Endothelial cell of umbilical vein (primary cell): Measurements from ENCODE around the gene ACSF3. TPM values are rescaled to one million over a fixed set of nuclear protein-coding genes. Genes with fewer than 3 reads are reported as not detected.

ENCODE experiments used
- BruUV-seq: library from RNA; stranded (reverse); fragments of 400-500 nt; replicated peaks from 2 replicates; lab custom pipeline; 2021; lab: Mats Ljungman, UMichigan
- CTCF ChIA-PET: fragments of 300-600, 350-600 bp; sonication (Branson Sonifier 250); formaldehyde crosslinking; loops from one replicate; lab custom pipeline; 2021; ENCODE audit warnings: antibody characterized with exemption, inconsistent platforms; lab: Charles Lee
- POLR2A ChIA-PET: fragments of 300-600, 350-600 bp; sonication (Branson Sonifier 250); formaldehyde crosslinking; loops from one replicate; lab custom pipeline; 2021; ENCODE audit warnings: antibody characterized with exemption, inconsistent platforms; lab: Charles Lee
- DNase-seq: peaks from one replicate; pipeline ENCODE4 v3.0.0-alpha.2; 2011; ENCODE audit warnings: low read depth, low spot score
- FAIRE-seq: peaks from 2 replicates; lab custom pipeline; 2011; peaks lifted over from hg19 to GRCh38; lab: Jason Lieb, UNC
- H2AFZ ChIP-seq: 2 replicates; pipeline ENCODE4 v1.6.0; 2012; ENCODE audit warnings: low read depth, low read length, control low read depth, inconsistent platforms
- H3K27ac ChIP-seq: 2 replicates; pipeline ENCODE4 v1.5.1; 2011; ENCODE audit warnings: low read depth, mild to moderate bottlenecking, control low read depth, low read length, moderate library complexity; ENCODE audit not compliant: insufficient read depth
- H3K27me3 ChIP-seq, 2 experiments: 2 replicates each; pipeline versions ENCODE4 v1.6.0 to v1.6.1; 2011; ENCODE audit warnings: low read length in 2 of 2, mixed read lengths in 1 of 2; ENCODE audit not compliant: control insufficient read depth in 2 of 2, insufficient read depth in 2 of 2
- H3K36me3 ChIP-seq, 2 experiments: 2 replicates in 1 of 2; 3 replicates in 1 of 2; pipeline ENCODE4 v1.5.1; 2011; ENCODE audit warnings: low read length in 2 of 2, mild to moderate bottlenecking in 1 of 2, moderate library complexity in 1 of 2; ENCODE audit not compliant: control insufficient read depth in 2 of 2, insufficient read depth in 2 of 2; ENCODE audit errors: extremely low read depth in 1 of 2
- H3K4me1 ChIP-seq: 3 replicates; pipeline ENCODE4 v1.5.1; 2011; ENCODE audit warnings: mild to moderate bottlenecking, low read length; ENCODE audit not compliant: control insufficient read depth, insufficient read depth; ENCODE audit errors: extremely low read depth
- H3K4me2 ChIP-seq: 2 replicates; pipeline ENCODE4 v1.6.1; 2011; ENCODE audit warnings: low read length, control low read depth, mixed read lengths; ENCODE audit not compliant: insufficient read depth
- H3K4me3 ChIP-seq, 3 experiments: fragments of 200-600 bp in 1 of 3; sonication (generic), shearing (Covaris generic) in 1 of 3; replicated peaks in 1 of 3; 2 replicates each; pipeline ENCODE4 v1.5.1; 2011 to 2016; ENCODE audit warnings: control low read depth in 3 of 3, low read length in 3 of 3, mild to moderate bottlenecking in 2 of 3, inconsistent platforms in 1 of 3, low read depth in 1 of 3, moderate library complexity in 1 of 3; ENCODE audit not compliant: insufficient read depth in 1 of 3
- H3K79me2 ChIP-seq: 2 replicates; pipeline ENCODE4 v1.6.0; 2012; ENCODE audit warnings: low read length, inconsistent platforms; ENCODE audit not compliant: control insufficient read depth, insufficient read depth
- H3K9ac ChIP-seq: replicated peaks from 2 replicates; pipeline ENCODE3; 2011; ENCODE audit warnings: low read length, control low read depth; ENCODE audit not compliant: insufficient read depth; ENCODE audit errors: extremely low read depth
- H3K9me1 ChIP-seq: replicated peaks from 3 replicates; pipeline ENCODE4 v1.6.0; 2011; ENCODE audit warnings: mild to moderate bottlenecking, low read length; ENCODE audit not compliant: control insufficient read depth, insufficient read depth; ENCODE audit errors: extremely low read depth
- H3K9me3 ChIP-seq: replicated peaks from 2 replicates; pipeline ENCODE4 v1.5.1; 2012; ENCODE audit warnings: low read length, inconsistent platforms; ENCODE audit not compliant: control insufficient read depth, insufficient read depth
- H4K20me1 ChIP-seq: replicated peaks from 2 replicates; pipeline ENCODE3; 2011; ENCODE audit warnings: mild to moderate bottlenecking, low read length; ENCODE audit not compliant: control insufficient read depth, insufficient read depth; ENCODE audit errors: extremely low read depth
- EZH2 ChIP-seq: IDR thresholded peaks from 2 replicates; pipeline ENCODE4 v1.6.1; 2012; ENCODE audit warnings: borderline replicate concordance, low read depth, mild to moderate bottlenecking, moderate library complexity, low read length, inconsistent platforms; ENCODE audit not compliant: severe bottlenecking
- FOS ChIP-seq: IDR thresholded peaks from 2 replicates; pipeline ENCODE4 v1.6.1; 2011; ENCODE audit warnings: mild to moderate bottlenecking, low read length, moderate library complexity, borderline replicate concordance; ENCODE audit not compliant: insufficient read depth
- GATA2 ChIP-seq: IDR thresholded peaks from 2 replicates; pipeline ENCODE4 v1.7.0; 2011; ENCODE audit warnings: low read depth, mild to moderate bottlenecking, moderate library complexity, mixed read lengths, low read length; ENCODE audit not compliant: insufficient read length, insufficient read depth
- JUN ChIP-seq: IDR thresholded peaks from 2 replicates; pipeline ENCODE4 v1.6.1; 2011; ENCODE audit warnings: borderline replicate concordance, low read depth; ENCODE audit not compliant: insufficient read length, insufficient read depth
- MYC ChIP-seq: IDR thresholded peaks from one replicate; pipeline ENCODE4 v1.6.1; 2011; ENCODE audit warnings: mild to moderate bottlenecking, low read depth, low read length
- POLR2A ChIP-seq: IDR thresholded peaks from 2 replicates; pipeline ENCODE4 v1.6.1; 2012; ENCODE audit warnings: low read depth, mild to moderate bottlenecking, control low read depth, low read length
- POLR2AphosphoS5 ChIP-seq: IDR thresholded peaks from 2 replicates; pipeline ENCODE4 v1.6.1; 2012; ENCODE audit warnings: low read depth, mild to moderate bottlenecking, control low read depth, low read length, moderate library complexity; ENCODE audit not compliant: insufficient read depth
- dilution Hi-C: fragments of 300-500 bp; cut with MboI; formaldehyde crosslinking; loops from one replicate; pipeline ENCODE4 v1.15.0; 2019; ENCODE audit warnings: low sequenced_read_pairs; ENCODE audit not compliant: extremely low pct_ligation_motif_present
- intact Hi-C: fragments of 100-400 bp; cut with micrococcal nuclease; formaldehyde crosslinking; loops from one replicate; pipeline ENCODE4 v1.10.0; 2022
- polyA plus RNA-seq, 4 experiments: library from polyadenylated mRNA; depleted of rRNA in 3 of 4; stranded (reverse) in 3 of 4; unstranded in 1 of 4; fragments of >200 nt; gene quantifications; 2 replicates each; pipeline versions ENCODE4 v1.2.1 to v1.2.3, GENCODE V29; 2011 to 2012; ENCODE audit warnings: missing spikeins in 1 of 4
- total RNA-seq: library from RNA; stranded (reverse); gene quantifications from 2 replicates; pipeline ENCODE4 v1.2.3, GENCODE V29; 2021
- TF ChIP-seq, protein P1 (sequence below): IDR thresholded peaks from 2 replicates; pipeline ENCODE4 v1.6.1; 2011; ENCODE audit not compliant: insufficient read depth, insufficient read length
- TF ChIP-seq, protein P2 (sequence below), 2 donors: IDR thresholded peaks; 1 replicate in 1 of 2; 2 replicates in 1 of 2; pipeline ENCODE4 v1.5.1; 2011; ENCODE audit warnings: low read length in 2 of 2, mild to moderate bottlenecking in 2 of 2, moderate library complexity in 2 of 2, control low read depth in 1 of 2, inconsistent platforms in 1 of 2, low read depth in 1 of 2; ENCODE audit not compliant: insufficient read depth in 1 of 2; ENCODE audit errors: extremely low read depth in 1 of 2

The ACSF3 gene
- total and polyA plus RNA-seq, 2 donors (not counting 3 experiments of a cell fraction or from before 2014, with no cell fraction given), result 18.6 to 33.2 TPM

DNA sequence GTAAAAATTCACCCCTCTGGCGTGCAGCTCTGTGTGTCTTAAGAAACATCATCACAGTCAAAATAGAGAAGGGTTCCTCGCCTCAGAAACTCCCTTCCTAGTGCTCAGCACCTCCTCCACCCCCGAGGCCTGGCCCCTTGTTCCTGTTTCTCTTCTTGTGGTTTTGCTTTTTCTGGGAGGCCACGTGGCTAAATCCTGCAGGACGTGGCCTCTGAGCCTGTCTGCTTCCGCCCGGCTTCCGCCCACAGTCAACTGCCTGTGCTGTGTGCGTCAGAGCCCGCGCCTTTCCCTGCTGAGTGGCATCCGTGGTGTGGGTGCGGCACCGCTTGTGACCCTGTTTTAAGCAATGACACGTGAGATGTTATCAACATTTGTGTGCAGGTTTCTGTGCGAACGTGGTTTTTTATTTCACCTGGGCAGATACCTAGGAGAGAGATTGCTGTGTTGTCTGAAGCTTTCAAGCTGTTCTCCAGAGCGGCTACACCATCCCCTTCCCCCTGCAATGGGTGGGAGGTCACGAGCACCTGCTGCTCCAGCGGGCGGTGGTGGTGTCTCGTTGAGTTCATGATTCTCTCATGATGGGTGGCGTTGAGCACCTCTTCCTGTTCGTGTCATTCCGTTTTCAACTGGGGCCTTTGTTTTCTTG, 21.7 kb downstream of the ACSF3 start:
- FAIRE-seq, result no peak
- BruUV-seq, result no TSS peak
- H3K27me3 ChIP-seq, result no peaks in the 10 kb centered on the region
- H3K4me3 ChIP-seq, result no peak overlapping the region
- no peaks in the 10 kb centered on the region for H3K9me3 ChIP-seq
- dilution Hi-C loops (no loop called here), intact Hi-C loops (no loop called here)
- no peaks in the 10 kb centered on the region for H3K4me1 ChIP-seq
- TF ChIP-seq, protein P1, sequence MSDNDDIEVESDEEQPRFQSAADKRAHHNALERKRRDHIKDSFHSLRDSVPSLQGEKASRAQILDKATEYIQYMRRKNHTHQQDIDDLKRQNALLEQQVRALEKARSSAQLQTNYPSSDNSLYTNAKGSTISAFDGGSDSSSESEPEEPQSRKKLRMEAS, result peak; percentile 64
- TF ChIP-seq FOS, result no peak
- no peak overlapping the region for H3K4me2 ChIP-seq
- DNase-seq, result peak; percentile 37
- H3K9ac ChIP-seq, result no peak overlapping the region
- POLR2A ChIA-PET, result no interaction called here
- CTCF ChIA-PET, result no interaction called here
- H4K20me1 ChIP-seq, result no peaks in the 10 kb centered on the region
- peaks cover 0 to 32% of the 10 kb centered on the region in 2 experiments for H3K36me3 ChIP-seq
- no peak overlapping the region for H2AFZ ChIP-seq
- no peaks in the 10 kb centered on the region for H3K9me1 ChIP-seq
- H3K27ac ChIP-seq, result peak overlapping the region; percentile 3
- no peaks in the 10 kb centered on the region for H3K79me2 ChIP-seq

DNA sequence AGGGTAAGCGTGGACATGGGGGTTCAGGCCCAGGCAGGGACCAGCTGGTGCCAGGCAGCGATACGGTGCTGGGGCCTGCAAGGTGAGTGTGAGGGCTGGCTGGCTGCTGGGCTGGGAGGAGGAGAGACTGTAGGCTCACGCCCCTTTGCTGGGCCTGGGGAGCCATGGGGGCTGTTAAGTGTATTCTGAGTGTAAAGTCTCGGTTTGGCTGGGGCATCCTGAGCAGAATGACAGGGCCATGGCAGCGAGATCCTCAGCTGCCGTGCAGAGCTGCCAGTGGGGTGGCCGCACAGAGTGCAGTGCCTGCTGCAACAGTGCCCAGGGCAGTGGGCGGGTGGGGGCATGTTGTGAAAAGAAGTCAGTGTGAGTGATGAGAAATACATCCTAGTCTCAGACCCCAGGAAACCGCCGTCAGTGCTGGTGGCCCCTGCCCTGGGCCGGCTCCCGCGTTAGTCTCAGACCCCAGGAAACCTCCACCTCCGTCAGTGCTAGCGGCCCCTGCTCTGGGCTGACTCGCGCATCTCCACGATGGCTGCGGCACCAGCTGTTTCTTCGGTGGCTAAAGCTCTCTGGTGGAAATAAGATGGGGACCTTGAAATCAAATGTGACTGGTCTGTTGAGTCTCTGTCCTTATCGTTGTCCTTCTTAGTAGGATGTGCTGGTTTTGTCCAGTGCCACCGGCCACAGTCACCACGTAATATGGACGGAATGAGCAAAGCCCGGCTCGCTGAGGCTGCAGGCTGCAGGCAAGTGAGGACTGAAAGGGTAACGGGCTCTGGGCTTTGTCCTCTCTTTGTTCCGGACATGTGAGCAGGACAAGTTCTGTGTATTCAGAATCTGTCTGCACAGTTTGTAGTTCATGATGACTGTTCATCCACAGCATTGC, 22.9 kb downstream of the ACSF3 start:
- H3K4me3 ChIP-seq, result no peak overlapping the region
- intact Hi-C loops (no loop called here), dilution Hi-C loops (no loop called here)
- TF ChIP-seq, protein P1, result no peak
- TF ChIP-seq GATA2 (no peak), EZH2 (no peak), POLR2AphosphoS5 (no peak), MYC (no peak), POLR2A (no peak), JUN (no peak), FOS (no peak)
- TF ChIP-seq, protein P2, sequence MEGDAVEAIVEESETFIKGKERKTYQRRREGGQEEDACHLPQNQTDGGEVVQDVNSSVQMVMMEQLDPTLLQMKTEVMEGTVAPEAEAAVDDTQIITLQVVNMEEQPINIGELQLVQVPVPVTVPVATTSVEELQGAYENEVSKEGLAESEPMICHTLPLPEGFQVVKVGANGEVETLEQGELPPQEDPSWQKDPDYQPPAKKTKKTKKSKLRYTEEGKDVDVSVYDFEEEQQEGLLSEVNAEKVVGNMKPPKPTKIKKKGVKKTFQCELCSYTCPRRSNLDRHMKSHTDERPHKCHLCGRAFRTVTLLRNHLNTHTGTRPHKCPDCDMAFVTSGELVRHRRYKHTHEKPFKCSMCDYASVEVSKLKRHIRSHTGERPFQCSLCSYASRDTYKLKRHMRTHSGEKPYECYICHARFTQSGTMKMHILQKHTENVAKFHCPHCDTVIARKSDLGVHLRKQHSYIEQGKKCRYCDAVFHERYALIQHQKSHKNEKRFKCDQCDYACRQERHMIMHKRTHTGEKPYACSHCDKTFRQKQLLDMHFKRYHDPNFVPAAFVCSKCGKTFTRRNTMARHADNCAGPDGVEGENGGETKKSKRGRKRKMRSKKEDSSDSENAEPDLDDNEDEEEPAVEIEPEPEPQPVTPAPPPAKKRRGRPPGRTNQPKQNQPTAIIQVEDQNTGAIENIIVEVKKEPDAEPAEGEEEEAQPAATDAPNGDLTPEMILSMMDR (IDR thresholded peaks at IDR 0.05; ENCODE audit: extremely low read depth in 1 of 2, insufficient read depth in 1 of 2, low read depth in 1 of 2, low read length in 2 of 2), result no peak
- no peaks in the 10 kb centered on the region for H3K9me3 ChIP-seq
- FAIRE-seq (no peak), DNase-seq (no peak)
- no peaks in the 10 kb centered on the region for H4K20me1 ChIP-seq
- H3K27ac ChIP-seq, result no peak overlapping the region
- no peaks in the 10 kb centered on the region for H3K79me2 ChIP-seq
- BruUV-seq, result no TSS peak
- no peaks in the 10 kb centered on the region for H3K9me1 ChIP-seq
- no peak overlapping the region for H3K9ac ChIP-seq
- CTCF ChIA-PET, result no interaction called here
- H2AFZ ChIP-seq, result no peak overlapping the region
- H3K4me2 ChIP-seq, result no peak overlapping the region
- POLR2A ChIA-PET, result no interaction called here
- no peaks in the 10 kb centered on the region for H3K27me3 ChIP-seq
- H3K4me1 ChIP-seq, result no peaks in the 10 kb centered on the region
- H3K36me3 ChIP-seq, result peaks cover 0 to 35% of the 10 kb centered on the region in 2 experiments
